Lower leg skin (tissue), 4 donors: Measurements from ENCODE around the gene PODNL1. TPM values are rescaled to one million over a fixed set of nuclear protein-coding genes. Genes with fewer than 3 reads are reported as not detected.
"Not testable (repeated sequence)": the region's sequence is repeated elsewhere in the genome, so short reads cannot be mapped to it uniquely, and the experiment has no call there.

ENCODE experiments used
- DNase-seq, 2 donors: peaks; one replicate each; pipeline ENCODE4 v3.0.0-alpha.2; 2019; ENCODE audit warnings: low spot score in 2 of 2
- H3K4me3 ChIP-seq: fragments of 200-600 bp; sonication (generic); 2 replicates; pipeline ENCODE4 v1.5.1; 2017; ENCODE audit warnings: mild to moderate bottlenecking, low read depth; ENCODE audit not compliant: poor library complexity, severe bottlenecking
- POLR2A ChIP-seq, 2 donors: fragments of 450-650 bp; IDR thresholded peaks; one replicate each; pipeline ENCODE4 v1.6.1; 2016 to 2017; ENCODE audit warnings: antibody characterized with exemption in 2 of 2, mild to moderate bottlenecking in 1 of 2, moderate library complexity in 1 of 2
- WGBS, 2 donors: methylation state at CpG; one replicate each; pipeline ENCODE4 v1.1.5; 2018; 5-methylcytosine and 5-hydroxymethylcytosine counted together
- intact Hi-C: fragments of 100-400 bp; cut with DNase I; formaldehyde crosslinking; loops from one replicate; pipeline ENCODE4 v1.15.0; 2023; ENCODE audit warnings: low total_unique reads
- total RNA-seq, 4 donors: library from RNA; depleted of rRNA; stranded (reverse); fragments of >200 nt; gene quantifications; one replicate each; pipeline ENCODE4 v1.1.0, GENCODE V29; 2016
- TF ChIP-seq, protein P1 (sequence below), 3 donors: fragments of 450-650 bp; IDR thresholded peaks; one replicate each; pipeline ENCODE4 v1.5.1; 2016; ENCODE audit warnings: antibody characterized with exemption in 3 of 3, mild to moderate bottlenecking in 3 of 3, moderate library complexity in 2 of 3

Gene PODNL1
- total RNA-seq, 4 donors from 2014 or later: 5.2 to 8.2 (median 6.4) TPM

DNA sequence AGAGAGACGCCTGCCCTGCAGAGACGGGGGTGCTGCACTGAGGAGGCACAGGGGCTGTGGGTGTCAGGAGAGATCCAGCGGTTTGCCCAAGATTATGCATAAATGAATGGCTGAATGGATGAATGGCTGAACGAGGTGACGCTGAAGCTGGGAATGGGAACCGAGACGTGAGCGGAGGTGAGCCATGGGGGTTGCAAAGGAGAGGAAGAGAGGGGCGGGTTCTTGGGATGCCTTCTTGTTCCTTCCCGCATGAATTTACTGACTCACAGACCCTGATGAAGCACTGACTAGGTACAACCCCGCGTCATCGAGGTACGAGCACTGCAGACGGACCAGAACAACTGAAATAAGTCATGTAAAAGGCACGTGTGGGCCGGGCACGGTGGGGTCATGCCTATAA lies 30.8 kb upstream of the PODNL1 start:
- 94 to 96% methylated on average over 18 of the region's 18 CpGs for WGBS, 2 donors
- no peak for DNase-seq
- H3K4me3 ChIP-seq: no peak overlapping the region
- intact Hi-C loops: loop anchor here (10.0 kb wide), 1 partner anchor 86 kb away; no protein-coding TSS in a partner anchor
- no peak for TF ChIP-seq POLR2A (IDR thresholded peaks at IDR 0.05)
- TF ChIP-seq, protein P1, sequence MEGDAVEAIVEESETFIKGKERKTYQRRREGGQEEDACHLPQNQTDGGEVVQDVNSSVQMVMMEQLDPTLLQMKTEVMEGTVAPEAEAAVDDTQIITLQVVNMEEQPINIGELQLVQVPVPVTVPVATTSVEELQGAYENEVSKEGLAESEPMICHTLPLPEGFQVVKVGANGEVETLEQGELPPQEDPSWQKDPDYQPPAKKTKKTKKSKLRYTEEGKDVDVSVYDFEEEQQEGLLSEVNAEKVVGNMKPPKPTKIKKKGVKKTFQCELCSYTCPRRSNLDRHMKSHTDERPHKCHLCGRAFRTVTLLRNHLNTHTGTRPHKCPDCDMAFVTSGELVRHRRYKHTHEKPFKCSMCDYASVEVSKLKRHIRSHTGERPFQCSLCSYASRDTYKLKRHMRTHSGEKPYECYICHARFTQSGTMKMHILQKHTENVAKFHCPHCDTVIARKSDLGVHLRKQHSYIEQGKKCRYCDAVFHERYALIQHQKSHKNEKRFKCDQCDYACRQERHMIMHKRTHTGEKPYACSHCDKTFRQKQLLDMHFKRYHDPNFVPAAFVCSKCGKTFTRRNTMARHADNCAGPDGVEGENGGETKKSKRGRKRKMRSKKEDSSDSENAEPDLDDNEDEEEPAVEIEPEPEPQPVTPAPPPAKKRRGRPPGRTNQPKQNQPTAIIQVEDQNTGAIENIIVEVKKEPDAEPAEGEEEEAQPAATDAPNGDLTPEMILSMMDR (IDR thresholded peaks at IDR 0.05): no peak

DNA sequence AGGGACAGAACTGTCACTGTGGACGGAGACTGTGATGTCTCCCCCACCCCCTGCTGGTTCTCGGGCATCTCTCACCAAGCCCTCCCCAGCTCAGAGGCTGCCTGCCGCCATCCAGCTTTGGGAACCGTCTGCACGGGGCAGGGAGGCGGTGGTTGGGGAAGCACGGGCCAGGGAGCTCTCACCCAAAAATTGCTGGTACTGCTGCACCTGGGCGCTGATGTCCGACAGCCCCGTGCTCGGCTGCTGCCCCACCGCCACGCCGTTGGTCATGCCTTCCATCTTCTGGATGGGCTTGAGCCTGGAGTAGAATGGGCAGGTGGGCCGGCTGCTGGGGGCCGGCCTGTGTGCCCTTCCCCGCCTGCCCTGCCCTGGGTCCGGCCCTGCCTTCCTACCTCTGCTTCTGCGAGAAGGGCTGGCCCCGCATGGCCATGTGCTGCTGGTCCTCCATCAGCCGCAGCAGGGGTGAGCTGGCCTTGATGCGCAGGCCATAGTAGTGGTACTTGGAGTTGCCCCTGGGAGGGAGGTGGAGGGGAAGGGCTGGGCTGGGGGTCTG lies 30.2 kb upstream of the PODNL1 start:
- no peak for TF ChIP-seq POLR2A (IDR thresholded peaks at IDR 0.05)
- TF ChIP-seq, protein P1 (IDR thresholded peaks at IDR 0.05): no peak
- WGBS, 2 donors: 91 to 92% methylated on average over 22 of the region's 22 CpGs
- no peak for DNase-seq
- intact Hi-C loops: loop anchor here (10.0 kb wide), 1 partner anchor 86 kb away; no protein-coding TSS in a partner anchor
- H3K4me3 ChIP-seq: no peak overlapping the region

DNA sequence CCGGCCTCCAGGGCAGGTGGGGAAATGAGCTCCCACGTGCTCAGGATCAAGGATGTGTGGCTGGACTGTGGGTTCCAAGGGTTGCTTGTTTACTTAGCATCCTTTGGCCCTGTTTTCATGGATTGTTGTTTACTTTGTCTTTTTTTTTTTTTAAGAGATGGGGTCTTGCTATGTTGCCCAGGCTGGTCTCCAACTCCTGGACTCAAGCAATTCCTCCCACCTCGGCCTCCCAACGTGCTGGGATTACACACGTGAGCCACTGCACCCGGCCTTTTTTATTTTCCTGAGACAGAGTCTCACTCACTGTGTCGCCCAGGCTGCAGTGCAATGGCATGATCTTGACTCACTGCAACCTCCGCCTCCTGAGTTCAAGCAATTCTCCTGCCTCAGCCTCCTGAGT lies 29.0 kb upstream of the PODNL1 start:
- DNase-seq, H3K4me3 ChIP-seq: not testable (repeated sequence)
- WGBS, 2 donors: 93% methylated on average over 8 of the region's 8 CpGs
- intact Hi-C loops: loop anchor here (10.0 kb wide), 1 partner anchor 88 kb away; no protein-coding TSS in a partner anchor

DNA sequence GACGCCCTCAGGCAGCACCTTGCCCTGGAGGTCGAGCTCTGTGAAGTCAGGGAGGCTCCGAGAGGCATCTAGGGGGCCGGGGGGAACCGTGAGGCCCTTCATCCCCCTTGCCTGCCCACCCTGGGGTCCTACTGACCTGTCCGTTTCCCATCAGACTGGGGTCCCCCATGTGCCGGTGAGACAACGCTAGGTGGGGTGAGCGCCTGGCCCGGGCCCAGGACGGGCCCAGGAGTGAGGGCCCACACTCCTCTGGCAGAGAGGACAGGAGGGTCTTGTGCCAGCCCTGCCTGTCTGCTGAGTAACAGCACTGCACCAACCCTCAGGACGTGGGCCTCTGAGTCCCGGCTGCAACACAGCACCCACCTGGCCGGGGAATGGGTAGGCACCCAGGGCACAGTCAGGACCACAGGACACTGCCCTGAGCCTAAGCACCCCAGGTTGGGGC lies 28.5 kb upstream of the PODNL1 start:
- 95 to 100% methylated on average over 3 to 10 of the region's 14 CpGs for WGBS, 2 donors
- TF ChIP-seq POLR2A (IDR thresholded peaks at IDR 0.05): no peak
- TF ChIP-seq, protein P1 (IDR thresholded peaks at IDR 0.05): no peak
- no peak overlapping the region for H3K4me3 ChIP-seq
- intact Hi-C loops: loop anchor here (10.0 kb wide), 1 partner anchor 88 kb away; no protein-coding TSS in a partner anchor
- no peak for DNase-seq

DNA sequence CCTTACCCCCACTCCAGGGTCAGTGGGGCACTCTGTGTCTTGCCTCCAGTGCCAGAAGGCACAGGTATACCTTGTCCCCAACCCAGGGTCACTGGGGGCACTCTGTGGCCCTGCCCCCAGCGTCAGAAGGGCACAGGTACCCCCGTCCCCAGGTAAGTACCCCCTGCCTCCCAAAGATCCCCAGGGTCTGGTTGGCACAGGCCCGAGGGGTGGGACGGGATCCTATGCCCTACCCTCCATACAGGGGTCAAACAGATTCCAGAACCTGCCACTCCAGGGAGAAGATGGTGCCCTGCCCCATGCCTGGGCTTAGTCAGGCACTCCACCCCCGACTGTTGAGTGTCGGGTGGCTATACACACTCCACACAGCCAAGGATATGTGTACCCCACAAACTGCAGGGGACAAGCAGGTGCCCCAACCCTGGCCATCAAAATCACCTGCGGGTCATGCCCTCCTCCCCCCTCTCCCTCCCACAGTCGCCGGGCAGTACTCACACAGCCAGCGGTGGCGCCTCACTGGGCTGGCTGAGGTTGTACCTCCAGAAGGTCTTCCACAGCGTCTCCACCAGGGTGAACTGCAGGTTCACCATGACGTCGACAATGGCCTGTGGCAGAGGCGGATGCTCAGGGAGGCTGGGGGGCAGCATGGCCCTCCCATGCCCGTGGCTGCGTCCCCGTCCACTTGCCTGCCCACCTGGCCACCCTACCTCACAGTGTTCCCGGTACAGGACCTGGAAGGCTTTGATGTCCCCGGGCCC lies 27.9 kb upstream of the PODNL1 start:
- no peak overlapping the region for H3K4me3 ChIP-seq
- DNase-seq: no peak
- intact Hi-C loops: loop anchor here (10.0 kb wide), 1 partner anchor 89 kb away; no protein-coding TSS in a partner anchor
- 89 to 93% methylated on average over 18 to 20 of the region's 20 CpGs for WGBS, 2 donors
- TF ChIP-seq POLR2A (IDR thresholded peaks at IDR 0.05): no peak
- TF ChIP-seq, protein P1 (IDR thresholded peaks at IDR 0.05): no peak

DNA sequence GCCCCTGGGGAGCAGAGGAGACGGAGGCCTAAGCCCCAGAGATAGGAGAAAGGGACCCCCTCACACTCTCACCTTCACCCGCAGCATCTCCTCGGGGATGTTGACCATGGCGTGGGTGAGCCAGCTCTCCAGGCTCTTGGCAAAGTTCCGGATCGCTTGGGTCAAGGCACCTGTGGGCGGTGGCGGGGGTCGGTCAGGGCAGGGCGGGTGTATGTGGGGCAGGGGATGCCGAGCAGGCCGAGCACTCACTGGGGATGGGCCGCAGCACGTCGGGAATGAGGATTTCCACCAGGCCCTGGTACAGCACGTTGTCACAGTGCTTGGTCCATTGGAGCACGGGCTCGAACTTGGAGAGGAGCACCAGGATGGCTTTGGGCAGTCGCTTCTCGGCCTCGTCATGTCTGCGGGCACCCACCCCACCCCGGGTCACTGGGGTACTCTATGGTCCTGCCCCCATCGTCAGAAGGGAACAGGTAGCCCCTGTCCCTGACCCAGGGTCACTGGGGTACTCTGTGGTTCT lies 27.2 kb upstream of the PODNL1 start:
- no peak for TF ChIP-seq POLR2A (IDR thresholded peaks at IDR 0.05)
- TF ChIP-seq, protein P1 (IDR thresholded peaks at IDR 0.05): no peak
- intact Hi-C loops: loop anchor here (10.0 kb wide), 1 partner anchor 89 kb away; no protein-coding TSS in a partner anchor
- no peak overlapping the region for H3K4me3 ChIP-seq
- WGBS, 2 donors: 93 to 95% methylated on average over 18 to 24 of the region's 24 CpGs
- DNase-seq: no peak
